Breast epithelium (tissue), 3 donors: ENCODE results near the gene SLC32A1.

Experiments
- CTCF ChIP-seq, 3 donors: fragments of 450-650 bp; IDR thresholded peaks; one replicate each; pipeline ENCODE4 v1.5.1; 2016 to 2017; ENCODE audit warnings: antibody characterized with exemption in 3 of 3, mild to moderate bottlenecking in 3 of 3, moderate library complexity in 3 of 3
- POLR2A ChIP-seq: fragments of 450-650 bp; IDR thresholded peaks from one replicate; pipeline ENCODE4 v1.6.1; 2016; ENCODE audit warnings: antibody characterized with exemption, mild to moderate bottlenecking, moderate library complexity
- POLR2AphosphoS5 ChIP-seq, 3 donors: sonication (generic); formaldehyde crosslinking; IDR thresholded peaks; one replicate each; pipeline ENCODE4 v1.6.1; 2017; ENCODE audit warnings: antibody characterized with exemption in 3 of 3

DNA sequence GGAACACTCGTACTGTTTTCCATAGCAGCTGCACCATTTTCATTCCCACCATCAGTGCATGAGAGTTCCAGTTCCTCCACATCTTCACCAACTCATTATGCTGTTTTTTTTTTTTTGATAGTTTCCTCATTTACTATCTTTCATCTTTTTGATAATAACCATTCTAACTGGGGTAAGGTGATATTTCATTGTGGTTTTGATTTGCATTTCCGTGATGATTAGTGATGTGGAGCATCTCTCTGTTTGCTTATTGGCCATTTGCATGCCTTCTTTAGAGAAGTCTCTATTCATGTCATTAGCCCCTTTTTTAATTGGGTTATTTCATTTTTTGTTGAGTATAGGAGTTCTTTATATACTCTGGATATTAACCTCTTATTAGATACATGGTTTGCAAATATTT is 49.9 kb downstream of the SLC32A1 start:
- TF ChIP-seq CTCF (IDR thresholded peaks at IDR 0.05) (no peak), POLR2A (no peak), POLR2AphosphoS5 (IDR thresholded peaks at IDR 0.05) (no peak)
